Neuronal stem cell (in vitro differentiated cells): ENCODE results near the gene SEPSECS.

Experiments used
- DNase-seq: peaks from one replicate; pipeline ENCODE4 v3.0.0-alpha.2; 2013; ENCODE audit warnings: low spot score
- H2AFZ ChIP-seq: one replicate; pipeline ENCODE4 v1.6.1; 2013; ENCODE audit warnings: mild to moderate bottlenecking, low read length, inconsistent platforms
- H2AK5ac ChIP-seq: 2 replicates; pipeline ENCODE4 v1.6.1; 2013; ENCODE audit warnings: low read depth, mild to moderate bottlenecking, inconsistent platforms, low read length, moderate library complexity, mixed read lengths
- H2BK120ac ChIP-seq: 2 replicates; pipeline ENCODE4 v1.6.1; 2013; ENCODE audit warnings: low read depth, mild to moderate bottlenecking, inconsistent platforms, low read length, moderate library complexity, mixed read lengths
- H2BK12ac ChIP-seq: one replicate; pipeline ENCODE4 v1.6.1; 2013; ENCODE audit warnings: low read length, inconsistent platforms
- H2BK15ac ChIP-seq: 2 replicates; pipeline ENCODE4 v1.6.1; 2013; ENCODE audit warnings: mild to moderate bottlenecking, low read length, inconsistent platforms, mixed read lengths
- H2BK5ac ChIP-seq: one replicate; pipeline ENCODE4 v1.6.1; 2013; ENCODE audit warnings: inconsistent platforms, mild to moderate bottlenecking, low read length, moderate library complexity
- H3K14ac ChIP-seq: one replicate; pipeline ENCODE4 v1.6.1; 2013; ENCODE audit warnings: low read length, inconsistent platforms
- H3K18ac ChIP-seq: 2 replicates; pipeline ENCODE4 v1.6.1; 2013; ENCODE audit warnings: low read length, inconsistent platforms
- H3K23ac ChIP-seq: 2 replicates; pipeline ENCODE4 v1.6.1; 2013; ENCODE audit warnings: low read depth, mild to moderate bottlenecking, mixed read lengths, low read length, inconsistent platforms; ENCODE audit not compliant: poor library complexity
- H3K27ac ChIP-seq: replicated peaks from 3 replicates; pipeline ENCODE4 v1.5.1; 2013; ENCODE audit warnings: low read length, inconsistent platforms
- H3K27me3 ChIP-seq, 3 experiments: 2 replicates each; pipeline ENCODE4 v1.6.1; 2013; ENCODE audit warnings: low read length in 3 of 3, mild to moderate bottlenecking in 2 of 3, inconsistent platforms in 1 of 3, low read depth in 1 of 3, mixed read lengths in 1 of 3, moderate library complexity in 1 of 3; ENCODE audit not compliant: control insufficient read depth in 3 of 3, insufficient read depth in 3 of 3
- H3K36me3 ChIP-seq, 2 donors: replicated peaks in 1 of 2; 2 replicates each; pipeline ENCODE4 v1.6.1; 2013; ENCODE audit warnings: low read length in 2 of 2; ENCODE audit not compliant: control insufficient read depth in 2 of 2, insufficient read depth in 2 of 2
- H3K4ac ChIP-seq: 2 replicates; pipeline ENCODE4 v1.6.1; 2013; ENCODE audit warnings: inconsistent platforms, mild to moderate bottlenecking, low read length, moderate library complexity
- H3K4me1 ChIP-seq, 2 donors: 1 replicate in 1 of 2; 2 replicates in 1 of 2; pipeline ENCODE4 v1.6.1; 2013; ENCODE audit warnings: low read length in 2 of 2, low read depth in 1 of 2; ENCODE audit not compliant: control insufficient read depth in 2 of 2, insufficient read depth in 1 of 2
- H3K4me2 ChIP-seq: one replicate; pipeline ENCODE4 v1.6.1; 2013; ENCODE audit warnings: mild to moderate bottlenecking, low read length, inconsistent platforms; ENCODE audit not compliant: insufficient read depth, poor library complexity, severe bottlenecking
- H3K4me3 ChIP-seq, 2 donors: 2 replicates each; pipeline ENCODE4 v1.5.1; 2013; ENCODE audit warnings: low read length in 2 of 2, mild to moderate bottlenecking in 2 of 2, inconsistent platforms in 1 of 2, moderate library complexity in 1 of 2
- H3K79me1 ChIP-seq: one replicate; pipeline ENCODE4 v1.6.1; 2013; ENCODE audit warnings: low read depth, mild to moderate bottlenecking, inconsistent platforms, low read length, moderate library complexity
- H3K9ac ChIP-seq: one replicate; pipeline ENCODE4 v1.6.1; 2013; ENCODE audit warnings: mild to moderate bottlenecking, low read depth, low read length, inconsistent platforms; ENCODE audit not compliant: poor library complexity
- H3K9me3 ChIP-seq, 2 donors: replicated peaks in 1 of 2; 2 replicates each; pipeline versions ENCODE3 to v1.6.1; 2013; ENCODE audit warnings: low read length in 2 of 2, mild to moderate bottlenecking in 2 of 2, inconsistent platforms in 1 of 2, low read depth in 1 of 2, mixed read lengths in 1 of 2, moderate library complexity in 1 of 2; ENCODE audit not compliant: control insufficient read depth in 2 of 2, insufficient read depth in 1 of 2
- H4K8ac ChIP-seq: one replicate; pipeline ENCODE4 v1.6.1; 2013; ENCODE audit warnings: low read depth, mild to moderate bottlenecking, inconsistent platforms, low read length, moderate library complexity
- H4K91ac ChIP-seq: one replicate; pipeline ENCODE4 v1.6.1; 2013; ENCODE audit warnings: low read length, low read depth, mild to moderate bottlenecking, inconsistent platforms; ENCODE audit not compliant: poor library complexity
- WGBS, 2 donors: extraction: QIAGEN DNeasy Blood & Tissue Kit; methylation state at CpG; one replicate each; pipeline ENCODE4 v1.1.7; 2013; ENCODE audit warnings: missing lambda C conversion rate in 2 of 2, mixed read lengths in 1 of 2; ENCODE audit not compliant: insufficient read length in 2 of 2, insufficient replicate concordance in 1 of 2; ENCODE audit errors: extremely low coverage in 2 of 2; 5-methylcytosine and 5-hydroxymethylcytosine counted together

SEPSECS gene

DNA sequence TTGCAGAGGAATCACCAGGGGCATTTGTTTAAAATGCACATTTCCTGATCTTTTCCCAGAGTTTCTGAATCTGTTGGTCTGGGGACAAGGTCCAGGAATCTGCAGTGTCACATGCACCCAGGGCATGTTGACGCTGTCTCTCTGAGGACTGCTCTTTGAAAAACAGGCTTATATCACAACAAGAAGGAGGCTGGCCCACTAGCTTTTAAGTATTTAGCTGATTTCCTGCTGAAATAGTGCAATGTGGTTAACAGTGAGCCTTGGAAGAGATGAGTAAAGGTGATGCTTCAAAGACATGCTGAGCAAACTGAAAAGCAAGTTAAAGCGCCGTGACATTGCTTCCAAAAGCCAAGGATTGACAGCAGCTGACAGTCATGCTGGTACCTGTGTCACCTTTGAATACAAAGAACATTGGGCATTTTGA lies 18.6 kb upstream of the SEPSECS start:
- no peak overlapping the region for H3K23ac ChIP-seq
- H3K4me3 ChIP-seq: no peak overlapping the region
- no peaks in the 10 kb centered on the region for H3K9me3 ChIP-seq
- H3K79me1 ChIP-seq: no peaks in the 10 kb centered on the region
- H3K27ac ChIP-seq: no peak overlapping the region
- no peak overlapping the region for H2BK12ac ChIP-seq
- H2BK15ac ChIP-seq: no peak overlapping the region
- H3K36me3 ChIP-seq: no peaks in the 10 kb centered on the region
- no peak overlapping the region for H3K4ac ChIP-seq
- no peak overlapping the region for H2BK5ac ChIP-seq
- H3K9ac ChIP-seq: no peak overlapping the region
- H3K4me1 ChIP-seq: no peaks in the 10 kb centered on the region
- WGBS, 2 donors: no CpG with 5 or more reads among the region's 3 CpGs
- H3K18ac ChIP-seq: no peak overlapping the region
- DNase-seq: no peak
- H3K4me2 ChIP-seq: no peak overlapping the region
- no peak overlapping the region for H4K8ac ChIP-seq
- no peak overlapping the region for H3K14ac ChIP-seq
- H2BK120ac ChIP-seq: no peak overlapping the region
- no peak overlapping the region for H4K91ac ChIP-seq
- no peak overlapping the region for H2AFZ ChIP-seq
- H3K27me3 ChIP-seq: no peaks in the 10 kb centered on the region
- no peak overlapping the region for H2AK5ac ChIP-seq

DNA sequence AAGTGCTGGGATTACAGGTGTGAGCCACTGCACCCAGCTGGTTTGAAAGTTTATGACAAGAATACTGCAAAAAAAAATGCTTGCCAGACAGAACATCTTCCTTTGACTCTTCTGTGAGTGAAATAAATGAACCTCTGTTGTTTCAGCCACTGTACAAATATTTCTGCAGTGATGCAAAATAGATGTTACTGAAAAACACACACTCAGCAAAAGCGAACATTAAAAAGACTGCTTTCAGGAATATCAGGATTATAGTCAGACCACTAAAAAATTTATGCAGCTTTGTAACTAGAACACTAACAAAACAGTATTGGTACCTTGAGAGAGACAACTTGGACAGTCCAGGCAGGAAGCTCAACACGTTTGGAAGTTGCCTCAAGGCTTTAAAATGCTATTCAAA lies 16.9 kb upstream of the SEPSECS start:
- no peak overlapping the region for H3K18ac ChIP-seq
- H3K4ac ChIP-seq: no peak overlapping the region
- no peak overlapping the region for H4K8ac ChIP-seq

DNA sequence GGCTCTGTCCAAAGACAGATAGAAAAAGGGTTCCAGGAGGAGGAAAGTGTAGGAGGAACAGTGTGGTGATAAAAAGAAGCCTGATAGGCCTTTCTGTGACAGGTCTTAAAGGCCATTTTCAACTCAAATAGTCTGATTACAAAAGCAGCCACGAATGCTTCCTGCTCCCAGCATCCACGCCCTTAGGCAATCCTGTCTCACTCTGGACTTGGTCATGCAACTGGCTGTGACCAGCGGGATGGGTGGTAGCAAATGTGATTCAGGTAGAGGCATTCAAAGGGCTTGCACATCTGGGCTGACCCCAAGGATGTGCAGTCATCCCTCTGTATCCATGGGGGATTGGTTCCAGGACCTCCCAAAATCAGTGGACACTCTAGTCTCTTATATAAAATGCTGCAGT lies 14.4 kb upstream of the SEPSECS start:
- Histone ChIP-seq H4K8ac (no peak overlapping the region), H3K4me1 (no peaks in the 10 kb centered on the region), H2BK120ac (no peak overlapping the region), H3K14ac (peak overlapping the region; percentile 49), H4K91ac (no peak overlapping the region), H2AK5ac (no peak overlapping the region), H2BK15ac (no peak overlapping the region), H3K9ac (no peak overlapping the region), H3K23ac (no peak overlapping the region), H3K9me3 (no peaks in the 10 kb centered on the region), H2BK12ac (no peak overlapping the region), H3K79me1 (no peaks in the 10 kb centered on the region), H3K18ac (no peak overlapping the region), H3K36me3 (no peaks in the 10 kb centered on the region), H3K4me3 (no peak overlapping the region), H3K27ac (no peak overlapping the region), H2AFZ (no peak overlapping the region), H3K4me2 (no peak overlapping the region), H3K4ac (no peak overlapping the region), H2BK5ac (no peak overlapping the region), H3K27me3 (no peaks in the 10 kb centered on the region)
- WGBS, 2 donors: no CpG with 5 or more reads among the region's 3 CpGs
- no peak for DNase-seq

More for the DNA sequence above, 16.9 kb upstream of the SEPSECS start:
- no peak overlapping the region for H3K9ac ChIP-seq
- no CpG with 5 or more reads among the region's 2 CpGs for WGBS, 2 donors
- no peaks in the 10 kb centered on the region for H3K36me3 ChIP-seq
- no peak overlapping the region for H3K4me2 ChIP-seq
- no peak overlapping the region for H2BK5ac ChIP-seq
- H2BK15ac ChIP-seq: no peak overlapping the region
- H4K91ac ChIP-seq: no peak overlapping the region
- H3K9me3 ChIP-seq: no peaks in the 10 kb centered on the region
- H2AFZ ChIP-seq: no peak overlapping the region
- H2BK12ac ChIP-seq: no peak overlapping the region
- no peak for DNase-seq
- H2AK5ac ChIP-seq: no peak overlapping the region
- no peak overlapping the region for H3K27ac ChIP-seq
- no peaks in the 10 kb centered on the region for H3K79me1 ChIP-seq
- no peaks in the 10 kb centered on the region for H3K4me1 ChIP-seq
- H2BK120ac ChIP-seq: no peak overlapping the region
- H3K4me3 ChIP-seq: no peak overlapping the region
- no peak overlapping the region for H3K14ac ChIP-seq
- no peak overlapping the region for H3K23ac ChIP-seq
- H3K27me3 ChIP-seq: no peaks in the 10 kb centered on the region

DNA sequence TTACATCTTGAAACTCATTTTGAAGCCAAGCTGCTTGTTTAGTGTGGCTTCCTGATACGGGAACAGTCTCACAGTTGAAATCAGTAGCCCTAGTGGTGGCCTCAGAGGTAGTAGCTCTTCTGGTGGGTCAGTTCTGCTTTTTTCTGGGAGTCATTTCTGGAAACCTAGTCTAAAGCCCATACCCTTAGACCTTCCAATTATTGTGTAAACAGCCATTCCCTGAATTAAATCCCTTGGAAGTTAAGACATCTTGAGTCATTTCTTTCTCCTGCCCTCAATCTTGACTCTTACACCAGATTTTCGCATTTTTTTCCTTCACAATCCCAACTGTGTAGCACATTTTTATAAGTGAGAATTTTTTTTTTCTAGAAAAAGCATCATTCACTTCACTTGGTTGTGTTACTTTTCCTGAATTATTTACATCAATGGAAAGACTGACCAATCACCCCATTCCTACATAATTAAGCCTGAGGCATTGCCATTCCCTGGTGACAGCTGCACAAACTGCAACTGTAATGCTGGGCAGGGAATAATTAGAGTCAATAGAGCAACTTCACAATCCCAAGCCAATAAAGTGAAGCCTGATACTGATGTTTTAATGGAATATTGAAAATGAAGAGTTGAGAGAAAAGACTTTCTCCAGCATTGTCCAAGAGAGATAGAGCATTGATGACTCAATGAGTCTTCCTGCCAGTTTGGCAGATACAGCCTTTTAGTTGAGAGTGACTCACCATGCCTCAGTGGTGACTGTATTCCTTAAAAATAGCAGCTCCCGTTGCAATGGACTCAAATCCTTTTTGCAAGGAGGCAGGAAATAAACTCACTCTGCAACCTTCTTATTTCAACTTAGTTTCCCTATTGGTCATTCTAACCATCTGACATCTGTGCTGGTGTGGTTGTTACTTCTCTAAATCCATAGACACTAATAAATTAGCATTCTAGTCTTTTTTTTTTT lies 13.0 kb upstream of the SEPSECS start:
- no peak for DNase-seq
- Histone ChIP-seq H3K23ac (no peak overlapping the region), H2BK15ac (no peak overlapping the region), H3K36me3 (no peaks in the 10 kb centered on the region), H3K9me3 (no peaks in the 10 kb centered on the region), H3K4me3 (no peak overlapping the region), H2BK5ac (no peak overlapping the region), H2BK120ac (no peak overlapping the region), H4K91ac (no peak overlapping the region), H3K14ac (no peak overlapping the region), H3K9ac (no peak overlapping the region), H3K27me3 (no peaks in the 10 kb centered on the region), H2AK5ac (no peak overlapping the region), H3K4me2 (no peak overlapping the region), H3K4ac (no peak overlapping the region), H4K8ac (no peak overlapping the region), H3K27ac (no peak overlapping the region), H2BK12ac (no peak overlapping the region), H2AFZ (no peak overlapping the region), H3K18ac (no peak overlapping the region), H3K79me1 (no peaks in the 10 kb centered on the region), H3K4me1 (no peaks in the 10 kb centered on the region)
- no CpG with 5 or more reads among the region's 3 CpGs for WGBS, 2 donors
